Smooth muscle cell (in vitro differentiated cells): Measurements from ENCODE around the gene MYO1E. TPM values are rescaled to one million over a fixed set of nuclear protein-coding genes. Genes with fewer than 3 reads are reported as not detected.

Experiments used
- DNase-seq: peaks from one replicate; lab custom pipeline; 2025; ENCODE audit not compliant: unreplicated experiment; lab: John Stamatoyannopoulos, UW
- H2AFZ ChIP-seq: fragments of 200-600 bp; sonication (generic); 2 replicates; pipeline ENCODE4 v1.6.0; 2016; ENCODE audit warnings: antibody characterized with exemption, low read depth, mild to moderate bottlenecking
- H3F3A ChIP-seq: fragments of 200-600 bp; sonication (generic); 2 replicates; pipeline ENCODE4 v1.6.0; 2017; ENCODE audit warnings: antibody characterized with exemption, low read depth
- H3K27ac ChIP-seq: fragments of 200-600 bp; sonication (generic); 2 replicates; pipeline ENCODE4 v1.5.1; 2016; ENCODE audit warnings: low read depth, mild to moderate bottlenecking
- H3K27me3 ChIP-seq: fragments of 200-600 bp; sonication (generic); 2 replicates; pipeline ENCODE4 v1.6.1; 2016; ENCODE audit warnings: low read depth, mild to moderate bottlenecking
- H3K36me3 ChIP-seq: fragments of 200-600 bp; sonication (generic); 2 replicates; pipeline ENCODE4 v1.5.1; 2016; ENCODE audit warnings: low read depth
- H3K4me1 ChIP-seq: fragments of 200-600 bp; sonication (generic); 2 replicates; pipeline ENCODE4 v1.5.1; 2016; ENCODE audit warnings: low read depth
- H3K4me2 ChIP-seq: fragments of 200-600 bp; sonication (generic); 2 replicates; pipeline ENCODE4 v1.6.0; 2016; ENCODE audit warnings: mild to moderate bottlenecking
- H3K4me3 ChIP-seq: fragments of 200-600 bp; sonication (generic); 2 replicates; pipeline ENCODE4 v1.5.1; 2016; ENCODE audit warnings: mild to moderate bottlenecking
- H3K79me2 ChIP-seq: fragments of 200-600 bp; sonication (generic); 2 replicates; pipeline ENCODE4 v1.6.0; 2016; ENCODE audit warnings: low read depth, mild to moderate bottlenecking
- H3K9ac ChIP-seq: fragments of 200-600 bp; sonication (generic); 2 replicates; pipeline ENCODE4 v1.6.0; 2016; ENCODE audit warnings: low read depth
- H3K9me3 ChIP-seq: fragments of 200-600 bp; sonication (generic); replicated peaks from 2 replicates; pipeline ENCODE4 v1.5.1; 2016; ENCODE audit warnings: low read depth
- H4K20me1 ChIP-seq: fragments of 200-600 bp; sonication (generic); 2 replicates; pipeline ENCODE4 v1.6.0; 2016; ENCODE audit warnings: low read depth
- CTCF ChIP-seq: fragments of 200-600 bp; sonication (generic); IDR thresholded peaks from 2 replicates; pipeline ENCODE4 v1.5.1; 2017; ENCODE audit warnings: borderline replicate concordance, mild to moderate bottlenecking, antibody characterized with exemption; ENCODE audit not compliant: insufficient read depth, poor library complexity, severe bottlenecking
- WGBS: methylation state at CpG from one replicate; pipeline ENCODE4 v1.1.7; 2016; ENCODE audit warnings: low lambda C conversion rate; 5-methylcytosine and 5-hydroxymethylcytosine counted together
- polyA plus RNA-seq: library from polyadenylated mRNA; unstranded; fragments of >200 nt; fragmentation: Nextera tagmentation; extraction: Ambion mirVana; gene quantifications from 2 replicates; pipeline ENCODE4 v1.2.1, GENCODE V29; 2016
- total RNA-seq: library from RNA; depleted of rRNA; stranded (reverse); fragments of >200 nt; gene quantifications from 2 replicates; pipeline ENCODE4 v1.2.3, GENCODE V29; 2014

MYO1E gene
- total and polyA plus RNA-seq, 2 experiments from 2014 or later, result 50.0 to 54.5 TPM

- TF ChIP-seq CTCF, result no peak
- Histone ChIP-seq H4K20me1 (peaks cover 23% of the 10 kb centered on the region), H3K4me1 (peaks cover 31% of the 10 kb centered on the region), H3K4me3 (no peak overlapping the region), H3K4me2 (peak overlapping the region; percentile 58), H3K27me3 (no peaks in the 10 kb centered on the region), H3K79me2 (peaks cover 23% of the 10 kb centered on the region), H3F3A (peaks cover 7% of the 10 kb centered on the region), H3K27ac (peak overlapping the region; percentile 84), H2AFZ (no peak overlapping the region), H3K36me3 (no peaks in the 10 kb centered on the region), H3K9ac (peak overlapping the region; percentile 44), H3K9me3 (no peaks in the 10 kb centered on the region)
- WGBS, result 66% methylated on average over 3 of the region's 3 CpGs
- DNase-seq, result no peak
Measured at GRCh38 chr15:59294574-59295260, 78.0 kb downstream of the MYO1E start.

GRCh38 chr15:59292442-59293151 lies 80.1 kb downstream of the MYO1E start:
- Histone ChIP-seq H3K4me1 (peaks cover 31% of the 10 kb centered on the region), H3K27ac (peak overlapping the region; percentile 21)

GRCh38 chr15:59291213-59291549 lies 81.5 kb downstream of the MYO1E start:
- H4K20me1 ChIP-seq, result peaks cover 46% of the 10 kb centered on the region
- no peak overlapping the region for H3K27ac ChIP-seq
- no peak for DNase-seq
- H2AFZ ChIP-seq, result no peak overlapping the region
- peaks cover 27% of the 10 kb centered on the region for H3K4me1 ChIP-seq
- H3K79me2 ChIP-seq, result peaks cover 32% of the 10 kb centered on the region
- H3K36me3 ChIP-seq, result no peaks in the 10 kb centered on the region
- no peaks in the 10 kb centered on the region for H3K27me3 ChIP-seq
- no peak overlapping the region for H3K9ac ChIP-seq
- no peak for TF ChIP-seq CTCF
- WGBS, result 93% methylated on average over 3 of the region's 3 CpGs
- no peak overlapping the region for H3K4me3 ChIP-seq
- H3K9me3 ChIP-seq, result no peaks in the 10 kb centered on the region
- no peak overlapping the region for H3K4me2 ChIP-seq
- peaks cover 7% of the 10 kb centered on the region for H3F3A ChIP-seq

More at GRCh38 chr15:59292442-59293151, 80.1 kb downstream of the MYO1E start:
- H3K4me3 ChIP-seq, result no peak overlapping the region
- DNase-seq, result no peak
- TF ChIP-seq CTCF, result no peak
- no peaks in the 10 kb centered on the region for H3K36me3 ChIP-seq
- peaks cover 38% of the 10 kb centered on the region for H4K20me1 ChIP-seq
- 83% methylated on average over 8 of the region's 8 CpGs for WGBS
- no peaks in the 10 kb centered on the region for H3K9me3 ChIP-seq
- peaks cover 7% of the 10 kb centered on the region for H3F3A ChIP-seq
- H3K27me3 ChIP-seq, result no peaks in the 10 kb centered on the region
- H3K79me2 ChIP-seq, result peaks cover 24% of the 10 kb centered on the region
- H3K9ac ChIP-seq, result no peak overlapping the region
- H3K4me2 ChIP-seq, result no peak overlapping the region
- H2AFZ ChIP-seq, result no peak overlapping the region
